ENCODE data around the gene SLC20A1. TPM values are rescaled to one million over a fixed set of nuclear protein-coding genes. Genes with fewer than 3 reads are reported as not detected.

SLC20A1 gene
- total and polyA plus RNA-seq, 3 donors from 2014 or later = 30.2 to 47.8 (median 38.7) TPM

DNA sequence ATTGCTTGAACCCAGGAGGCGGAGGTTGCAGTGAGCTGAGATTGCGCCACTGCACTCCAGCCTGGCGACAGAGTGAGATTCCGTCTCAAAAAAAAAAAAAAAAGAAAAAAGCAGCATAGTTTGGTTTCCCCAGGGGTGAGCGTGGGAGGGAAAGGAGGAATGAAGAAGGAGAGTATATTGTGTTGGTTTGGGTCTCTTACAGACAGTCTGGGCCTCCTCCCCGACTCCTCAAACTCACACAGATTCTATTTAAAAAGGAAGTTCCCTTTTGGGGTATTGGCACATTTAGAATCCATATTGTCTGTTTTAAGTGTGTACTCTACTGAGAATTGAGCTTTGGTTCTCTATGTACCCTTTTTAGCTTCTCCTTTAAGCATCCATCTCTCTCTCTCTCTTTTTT, 27.4 kb upstream of the SLC20A1 start:
- DNase-seq = no peak
- Histone ChIP-seq H3K9me3 (no peaks in the 10 kb centered on the region), H3K27me3 (no peaks in the 10 kb centered on the region), H3K36me3 (ENCODE audit: low read depth, missing control alignments) (no peaks in the 10 kb centered on the region), H3K4me1 (no peaks in the 10 kb centered on the region), H3K4me3 (no peak overlapping the region), H3K27ac (no peak overlapping the region)
- no peak for TF ChIP-seq POLR2A (IDR thresholded peaks at IDR 0.05)
- TF ChIP-seq, protein P1, sequence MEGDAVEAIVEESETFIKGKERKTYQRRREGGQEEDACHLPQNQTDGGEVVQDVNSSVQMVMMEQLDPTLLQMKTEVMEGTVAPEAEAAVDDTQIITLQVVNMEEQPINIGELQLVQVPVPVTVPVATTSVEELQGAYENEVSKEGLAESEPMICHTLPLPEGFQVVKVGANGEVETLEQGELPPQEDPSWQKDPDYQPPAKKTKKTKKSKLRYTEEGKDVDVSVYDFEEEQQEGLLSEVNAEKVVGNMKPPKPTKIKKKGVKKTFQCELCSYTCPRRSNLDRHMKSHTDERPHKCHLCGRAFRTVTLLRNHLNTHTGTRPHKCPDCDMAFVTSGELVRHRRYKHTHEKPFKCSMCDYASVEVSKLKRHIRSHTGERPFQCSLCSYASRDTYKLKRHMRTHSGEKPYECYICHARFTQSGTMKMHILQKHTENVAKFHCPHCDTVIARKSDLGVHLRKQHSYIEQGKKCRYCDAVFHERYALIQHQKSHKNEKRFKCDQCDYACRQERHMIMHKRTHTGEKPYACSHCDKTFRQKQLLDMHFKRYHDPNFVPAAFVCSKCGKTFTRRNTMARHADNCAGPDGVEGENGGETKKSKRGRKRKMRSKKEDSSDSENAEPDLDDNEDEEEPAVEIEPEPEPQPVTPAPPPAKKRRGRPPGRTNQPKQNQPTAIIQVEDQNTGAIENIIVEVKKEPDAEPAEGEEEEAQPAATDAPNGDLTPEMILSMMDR (IDR thresholded peaks at IDR 0.05) = no peak
- WGBS, 2 donors = 77 to 80% methylated on average over 6 of the region's 6 CpGs
- intact Hi-C loops (cut with DNase I; ENCODE audit: low total_unique reads) = no loop called here

DNA sequence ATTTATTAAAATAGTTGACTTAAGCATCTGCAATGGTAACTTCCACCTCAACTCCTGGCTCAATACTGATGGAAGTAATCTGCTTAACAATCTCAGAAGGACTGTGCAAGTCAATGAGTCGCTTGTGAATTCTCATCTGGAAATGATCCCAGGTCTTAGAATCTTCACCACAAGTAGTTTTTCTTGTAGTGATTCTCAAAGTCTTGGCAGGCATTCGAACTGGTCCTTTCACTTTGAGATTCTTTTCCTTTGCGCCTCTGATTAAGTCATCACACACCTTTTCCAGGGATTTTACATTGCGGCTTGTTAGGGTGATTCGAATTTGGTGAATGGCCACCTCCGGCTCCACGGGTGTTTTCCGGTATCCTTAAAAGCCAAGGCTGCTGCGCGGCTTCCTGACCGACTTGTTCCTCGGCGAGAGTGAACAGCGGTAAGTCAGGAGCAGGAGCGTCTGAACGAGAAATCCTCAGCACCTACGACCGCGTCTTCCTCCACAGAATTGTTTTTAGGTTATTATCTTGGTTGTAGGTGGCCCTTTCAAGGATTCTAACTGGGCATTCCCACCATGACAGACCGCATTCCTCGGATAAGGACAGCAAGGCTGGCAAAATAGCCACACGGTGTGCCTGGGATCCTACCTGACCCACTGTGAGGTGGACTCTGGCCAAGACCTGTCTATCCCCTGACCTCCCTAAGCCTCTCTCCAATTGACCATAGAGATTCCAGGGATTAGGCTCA, 23.8 kb upstream of the SLC20A1 start:
- intact Hi-C loops (cut with DNase I; ENCODE audit: low total_unique reads) = loop anchor here (10.0 kb wide), 1 partner anchor 103 kb away; the partner anchor contains the start of gene NT5DC4
- Histone ChIP-seq H3K27me3 (no peaks in the 10 kb centered on the region), H3K36me3 (ENCODE audit: low read depth, missing control alignments) (no peaks in the 10 kb centered on the region), H3K4me1 (no peaks in the 10 kb centered on the region), H3K4me3 (no peak overlapping the region), H3K9me3 (no peaks in the 10 kb centered on the region), H3K27ac (no peak overlapping the region)
- no peak for DNase-seq
- 87 to 90% methylated on average over 22 of the region's 22 CpGs for WGBS, 2 donors
- no peak for TF ChIP-seq POLR2A (IDR thresholded peaks at IDR 0.05)
- TF ChIP-seq, protein P1 (IDR thresholded peaks at IDR 0.05) = no peak

DNA sequence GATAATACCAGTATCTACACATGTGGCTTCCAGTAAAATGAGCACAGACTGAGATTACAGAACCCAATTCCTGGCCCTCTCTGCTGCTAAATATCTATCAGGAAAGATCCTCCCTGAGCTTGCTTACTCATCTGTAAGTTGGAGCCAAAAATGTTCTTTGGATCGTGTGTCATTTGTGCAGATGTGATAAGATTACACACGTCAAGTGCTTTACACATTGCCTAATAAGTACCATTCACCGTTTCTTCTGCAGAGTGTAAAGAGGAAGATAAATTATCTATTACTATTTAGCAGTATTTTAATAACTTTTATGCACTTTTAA, 23.2 kb upstream of the SLC20A1 start:
- H3K4me1 ChIP-seq = no peaks in the 10 kb centered on the region
- 54 to 61% methylated on average over 3 of the region's 3 CpGs for WGBS, 2 donors
- H3K27me3 ChIP-seq = no peaks in the 10 kb centered on the region
- intact Hi-C loops (cut with DNase I; ENCODE audit: low total_unique reads) = loop anchor here (10.0 kb wide), 1 partner anchor 102 kb away; the partner anchor contains the start of gene NT5DC4
- no peaks in the 10 kb centered on the region for H3K36me3 ChIP-seq (ENCODE audit: low read depth, missing control alignments)
- no peak overlapping the region for H3K4me3 ChIP-seq
- no peak for DNase-seq
- no peaks in the 10 kb centered on the region for H3K9me3 ChIP-seq
- TF ChIP-seq, protein P1 (IDR thresholded peaks at IDR 0.05) = no peak
- TF ChIP-seq POLR2A (IDR thresholded peaks at IDR 0.05) = no peak
- H3K27ac ChIP-seq = no peak overlapping the region

DNA sequence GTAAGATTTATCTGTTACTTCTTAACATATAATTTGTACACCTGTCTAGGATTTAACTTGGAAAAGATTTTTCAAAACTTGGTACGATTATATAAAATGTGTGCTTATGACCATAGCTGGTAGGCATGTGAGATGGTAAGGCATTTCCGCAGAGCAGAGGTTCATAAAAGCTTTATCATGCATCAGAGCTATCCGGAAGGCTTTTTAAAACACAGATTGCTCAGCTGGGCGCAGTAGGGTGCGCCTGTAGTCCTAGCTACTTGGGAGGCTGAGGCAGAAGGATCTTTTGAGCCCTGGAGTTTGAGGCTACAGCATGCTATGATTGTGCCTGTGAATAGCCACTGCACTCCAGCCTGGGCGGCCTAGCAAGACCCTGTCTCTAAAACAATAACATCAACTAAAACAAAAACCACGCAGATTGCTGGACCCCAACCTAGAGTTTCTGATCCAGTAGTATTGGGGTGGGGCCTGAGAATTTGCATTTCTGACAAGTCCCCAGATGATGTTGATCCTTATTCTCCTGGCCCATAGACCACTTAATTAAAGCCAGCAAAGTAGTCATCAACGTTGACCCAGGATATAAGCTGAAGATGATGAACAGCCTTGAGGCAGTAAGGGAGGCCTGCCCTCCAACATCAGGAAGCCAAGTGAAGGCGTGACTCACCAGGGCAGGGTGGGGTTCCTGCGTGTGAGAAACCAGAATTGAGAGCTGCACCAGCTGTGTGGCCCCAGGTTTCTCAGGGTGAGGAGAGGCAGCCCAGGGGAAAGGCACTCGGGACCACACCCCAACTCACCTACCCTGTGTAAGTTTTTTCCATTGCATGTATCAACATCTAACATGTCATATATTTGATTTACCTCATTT, 21.6 kb upstream of the SLC20A1 start:
- intact Hi-C loops (cut with DNase I; ENCODE audit: low total_unique reads) = loop anchor here (10.0 kb wide), 1 partner anchor 101 kb away; the partner anchor contains the start of gene NT5DC4
- H3K9me3 ChIP-seq = no peaks in the 10 kb centered on the region
- DNase-seq = no peak
- no peak overlapping the region for H3K4me3 ChIP-seq
- H3K4me1 ChIP-seq = no peaks in the 10 kb centered on the region
- H3K27me3 ChIP-seq = no peaks in the 10 kb centered on the region
- no peaks in the 10 kb centered on the region for H3K36me3 ChIP-seq (ENCODE audit: low read depth, missing control alignments)
- 80 to 91% methylated on average over 11 of the region's 11 CpGs for WGBS, 2 donors
- TF ChIP-seq POLR2A (IDR thresholded peaks at IDR 0.05) = no peak
- TF ChIP-seq, protein P1 (IDR thresholded peaks at IDR 0.05) = no peak
- H3K27ac ChIP-seq = no peak overlapping the region
